ENCODE data around the gene TCEANC2.
"Not testable (repeated sequence)": the region's sequence is repeated elsewhere in the genome, so short reads cannot be mapped to it uniquely, and the experiment has no call there.

The TCEANC2 gene

DNA sequence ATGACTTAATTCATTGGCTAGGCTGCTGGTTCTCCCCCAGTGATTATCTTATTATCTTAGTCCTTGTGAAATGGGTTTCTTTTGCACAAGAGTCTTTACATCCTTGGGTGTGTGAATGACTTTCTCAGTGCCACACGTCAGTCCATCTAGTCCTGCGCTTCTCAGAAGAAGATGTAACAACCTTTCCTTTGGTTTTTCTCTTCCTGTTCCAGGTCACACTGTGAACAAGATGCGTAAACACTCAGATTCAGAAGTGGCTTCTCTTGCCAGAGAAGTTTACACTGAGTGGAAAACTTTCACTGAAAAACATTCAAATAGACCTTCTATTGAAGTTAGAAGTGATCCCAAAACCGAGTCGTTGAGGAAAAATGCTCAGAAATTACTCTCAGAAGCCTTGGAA, 35.0 kb downstream of the TCEANC2 start:
- H3K27ac ChIP-seq (ENCODE audit: low read depth, low read length, severe bottlenecking), result no peak overlapping the region
- no peaks in the 10 kb centered on the region for H3K4me1 ChIP-seq (ENCODE audit: control insufficient read depth, insufficient read depth, low read length, poor library complexity, severe bottlenecking)
- H3K36me3 ChIP-seq (ENCODE audit: control insufficient read depth, insufficient read depth, low read length), result no peaks in the 10 kb centered on the region
- WGBS, 2 experiments (ENCODE audit: insufficient coverage in 2 of 2), result 94 to 96% methylated on average over 3 to 5 of the region's 5 CpGs
- no peaks in the 10 kb centered on the region for H3K9me3 ChIP-seq (ENCODE audit: control insufficient read depth, low read length)
- no peak overlapping the region for H3K4me3 ChIP-seq (ENCODE audit: extremely low read depth, insufficient read depth, low read length, poor library complexity, severe bottlenecking)

DNA sequence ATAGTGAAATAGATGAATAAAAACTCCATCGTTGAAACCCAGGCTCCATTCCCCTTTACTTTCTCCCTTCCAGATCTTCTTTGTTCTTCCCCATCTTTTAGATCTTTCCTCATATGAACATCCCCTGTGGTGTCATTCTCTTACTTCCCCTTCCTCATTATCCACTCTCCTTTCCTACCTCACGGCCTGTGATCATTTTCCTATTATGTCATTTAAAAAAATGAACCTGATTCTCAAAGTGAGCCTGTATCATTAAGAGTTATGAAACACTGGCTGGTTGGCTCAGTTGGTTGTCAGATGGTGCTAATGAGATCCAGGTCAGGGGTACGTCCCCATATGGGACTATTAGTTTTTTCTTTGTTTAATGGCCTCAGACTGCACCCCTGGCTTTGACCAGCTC, 38.3 kb downstream of the TCEANC2 start:
- Histone ChIP-seq H3K9me3 (ENCODE audit: control insufficient read depth, low read length) (no peaks in the 10 kb centered on the region), H3K4me1 (ENCODE audit: control insufficient read depth, insufficient read depth, low read length, poor library complexity, severe bottlenecking) (no peaks in the 10 kb centered on the region), H3K27ac (ENCODE audit: low read depth, low read length, severe bottlenecking) (no peak overlapping the region), H3K4me3 (ENCODE audit: extremely low read depth, insufficient read depth, low read length, poor library complexity, severe bottlenecking) (no peak overlapping the region), H3K36me3 (ENCODE audit: control insufficient read depth, insufficient read depth, low read length) (no peaks in the 10 kb centered on the region)
- WGBS, 2 experiments (ENCODE audit: insufficient coverage in 2 of 2), result 80 to 100% methylated on average over 1 of the region's 3 CpGs

DNA sequence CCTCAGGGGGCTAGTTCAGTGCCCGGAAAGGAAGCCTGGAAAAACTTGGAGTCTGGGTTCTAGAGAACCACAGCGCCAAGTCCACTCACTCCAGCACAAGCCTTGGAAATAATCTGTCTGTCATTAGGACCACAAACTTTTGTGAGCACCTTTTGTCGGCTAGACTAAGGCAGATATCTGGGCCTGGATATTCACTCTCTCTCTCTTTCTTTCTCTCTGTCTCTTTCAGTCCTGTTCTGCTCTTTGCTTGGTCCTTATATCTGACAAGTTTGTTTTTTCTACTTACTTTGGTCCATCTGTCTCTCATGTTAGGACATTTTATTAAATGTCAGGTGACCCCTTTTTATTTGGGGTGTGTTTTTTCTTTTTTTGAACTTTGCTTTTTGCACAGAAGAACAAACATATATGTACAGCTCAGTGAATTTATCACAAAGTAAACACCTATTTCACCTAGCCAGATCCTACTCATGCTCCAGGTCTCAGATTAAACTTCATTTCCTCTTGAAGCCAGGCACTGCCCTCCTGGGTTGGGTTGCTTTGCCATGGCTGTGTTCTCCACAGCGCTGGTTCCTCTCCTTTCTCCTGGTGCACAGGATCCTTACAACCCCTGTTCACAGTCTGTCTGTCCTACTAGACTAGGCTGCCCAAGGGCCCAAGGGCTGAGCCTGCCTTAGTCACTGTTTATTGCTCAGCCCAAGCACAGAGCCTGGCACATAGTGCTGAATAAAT, 40.8 kb downstream of the TCEANC2 start:
- H3K27ac ChIP-seq (ENCODE audit: low read depth, low read length, severe bottlenecking), result no peak overlapping the region
- no peak overlapping the region for H3K4me3 ChIP-seq (ENCODE audit: extremely low read depth, insufficient read depth, low read length, poor library complexity, severe bottlenecking)
- H3K36me3 ChIP-seq (ENCODE audit: control insufficient read depth, insufficient read depth, low read length), result peaks cover 6% of the 10 kb centered on the region
- 89 to 91% methylated on average over 2 to 4 of the region's 4 CpGs for WGBS, 2 experiments (ENCODE audit: insufficient coverage in 2 of 2)
- H3K9me3 ChIP-seq (ENCODE audit: control insufficient read depth, low read length), result no peaks in the 10 kb centered on the region
- H3K4me1 ChIP-seq (ENCODE audit: control insufficient read depth, insufficient read depth, low read length, poor library complexity, severe bottlenecking), result peaks cover 5% of the 10 kb centered on the region

DNA sequence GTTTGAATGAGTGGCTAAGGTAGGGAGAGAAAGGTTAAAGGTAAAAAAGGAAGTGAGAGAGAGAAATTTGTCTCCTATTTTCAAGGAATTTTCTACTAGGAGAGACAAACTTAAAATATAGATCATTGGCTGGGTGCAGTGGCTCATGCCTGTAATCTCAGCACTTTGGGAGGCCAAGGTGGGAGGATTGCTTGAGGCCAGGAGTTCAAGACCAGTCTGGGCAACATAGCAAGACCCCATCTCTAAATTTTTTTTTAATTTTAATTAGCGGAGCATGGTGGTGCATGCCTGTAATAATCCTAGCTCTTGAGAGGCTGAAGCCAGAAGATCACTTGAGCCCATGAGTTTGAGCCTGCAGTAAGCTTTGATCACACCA, 41.3 kb downstream of the TCEANC2 start:
- H3K4me1 ChIP-seq (ENCODE audit: control insufficient read depth, insufficient read depth, low read length, poor library complexity, severe bottlenecking); H3K36me3 ChIP-seq (ENCODE audit: control insufficient read depth, insufficient read depth, low read length); H3K27ac ChIP-seq (ENCODE audit: low read depth, low read length, severe bottlenecking); H3K4me3 ChIP-seq (ENCODE audit: extremely low read depth, insufficient read depth, low read length, poor library complexity, severe bottlenecking); H3K9me3 ChIP-seq (ENCODE audit: control insufficient read depth, low read length): not testable (repeated sequence)
- WGBS, 2 experiments (ENCODE audit: insufficient coverage in 2 of 2), result no CpG with 5 or more reads among the region's 1 CpG

DNA sequence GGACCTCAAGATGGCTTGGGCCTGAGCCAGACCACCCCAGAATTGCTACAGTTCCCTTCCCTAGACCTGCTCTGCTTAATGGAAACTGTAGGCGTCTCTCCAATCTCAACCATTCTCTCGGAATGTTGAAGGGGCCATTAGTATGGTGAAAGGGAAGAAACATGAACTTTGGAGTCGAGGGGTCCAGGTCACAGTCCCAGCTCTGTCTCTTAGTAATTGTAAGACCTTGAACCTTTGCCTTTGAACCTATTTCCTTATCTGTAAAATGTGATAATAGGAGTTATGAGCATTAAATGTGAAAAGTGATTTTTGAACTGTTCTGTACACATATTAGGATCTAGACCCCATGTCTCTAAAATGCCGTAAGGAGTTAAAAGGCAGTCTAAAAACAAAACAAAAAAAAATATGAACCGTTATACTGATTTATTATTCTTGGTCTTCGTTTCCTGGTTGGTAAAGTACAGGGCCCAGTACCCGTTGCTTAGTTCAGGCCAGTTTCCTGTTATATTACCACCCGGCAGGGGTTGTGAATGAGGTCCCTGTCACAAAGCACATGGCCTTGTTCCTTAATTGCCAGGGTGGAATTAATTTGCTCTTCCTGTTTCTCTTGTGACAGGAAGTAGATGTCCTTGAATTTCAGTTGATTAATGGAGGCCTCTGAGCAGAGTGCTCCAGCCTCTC, 42.3 kb downstream of the TCEANC2 start:
- Histone ChIP-seq H3K4me1 (ENCODE audit: control insufficient read depth, insufficient read depth, low read length, poor library complexity, severe bottlenecking) (peaks cover 5% of the 10 kb centered on the region), H3K4me3 (ENCODE audit: extremely low read depth, insufficient read depth, low read length, poor library complexity, severe bottlenecking) (no peak overlapping the region), H3K27ac (ENCODE audit: low read depth, low read length, severe bottlenecking) (no peak overlapping the region), H3K9me3 (ENCODE audit: control insufficient read depth, low read length) (no peaks in the 10 kb centered on the region), H3K36me3 (ENCODE audit: control insufficient read depth, insufficient read depth, low read length) (peaks cover 6% of the 10 kb centered on the region)
- WGBS, 2 experiments (ENCODE audit: insufficient coverage in 2 of 2), result 80 to 86% methylated on average over 3 to 7 of the region's 8 CpGs

DNA sequence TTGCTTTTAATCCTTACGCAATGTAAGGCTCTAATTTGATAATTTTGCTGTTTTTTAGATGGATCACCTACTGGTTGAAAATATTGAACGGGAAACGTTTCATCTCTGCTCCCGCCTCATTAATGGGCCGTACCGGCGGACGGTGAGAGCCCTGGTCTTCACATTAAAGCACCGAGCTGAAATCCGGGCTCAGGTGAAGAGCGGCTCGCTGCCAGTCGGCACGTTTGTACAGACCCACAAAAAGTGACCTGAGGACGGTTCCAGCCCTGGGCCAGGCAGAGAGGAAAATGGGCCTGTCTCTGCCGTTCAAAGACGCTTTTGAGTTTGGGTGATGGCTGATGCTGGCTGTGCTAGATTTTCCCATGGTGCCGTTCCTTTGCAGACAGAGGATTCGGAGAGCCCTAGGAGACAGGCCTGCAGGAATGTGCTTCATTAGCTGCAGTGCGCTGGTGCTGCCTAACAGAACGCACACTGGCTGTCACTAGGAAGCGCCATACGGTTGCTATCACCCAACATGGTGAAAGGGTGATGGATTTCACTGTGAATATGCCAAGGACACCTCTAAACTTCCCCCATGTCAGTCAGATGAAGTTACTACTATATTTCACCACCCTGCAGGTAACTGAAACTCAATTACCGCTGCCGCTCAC, 42.9 kb downstream of the TCEANC2 start:
- H3K36me3 ChIP-seq (ENCODE audit: control insufficient read depth, insufficient read depth, low read length), result peaks cover 6% of the 10 kb centered on the region
- peaks cover 5% of the 10 kb centered on the region for H3K4me1 ChIP-seq (ENCODE audit: control insufficient read depth, insufficient read depth, low read length, poor library complexity, severe bottlenecking)
- H3K27ac ChIP-seq (ENCODE audit: low read depth, low read length, severe bottlenecking), result no peak overlapping the region
- no peak overlapping the region for H3K4me3 ChIP-seq (ENCODE audit: extremely low read depth, insufficient read depth, low read length, poor library complexity, severe bottlenecking)
- WGBS, 2 experiments (ENCODE audit: insufficient coverage in 2 of 2), result 92 to 93% methylated on average over 19 to 21 of the region's 25 CpGs
- no peaks in the 10 kb centered on the region for H3K9me3 ChIP-seq (ENCODE audit: control insufficient read depth, low read length)

DNA sequence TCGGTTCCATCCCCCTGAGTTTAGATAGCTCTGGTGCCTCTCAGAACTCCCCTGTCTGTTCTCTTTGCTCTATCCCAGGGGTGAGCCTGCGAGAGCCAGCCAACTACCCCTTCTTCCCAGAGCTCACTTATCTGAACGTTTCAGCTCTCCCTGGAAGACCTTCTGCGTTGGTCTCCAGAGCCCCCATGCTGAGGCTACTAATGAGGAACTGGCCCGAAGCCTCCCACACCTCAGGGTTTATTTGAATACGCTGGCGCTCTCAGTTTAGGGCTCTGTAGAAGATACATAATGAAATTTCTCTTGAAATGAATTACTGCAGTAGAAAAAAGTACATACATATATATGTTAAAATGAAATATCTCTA, 43.5 kb downstream of the TCEANC2 start:
- peaks cover 6% of the 10 kb centered on the region for H3K36me3 ChIP-seq (ENCODE audit: control insufficient read depth, insufficient read depth, low read length)
- H3K4me1 ChIP-seq (ENCODE audit: control insufficient read depth, insufficient read depth, low read length, poor library complexity, severe bottlenecking), result peaks cover 5% of the 10 kb centered on the region
- no peaks in the 10 kb centered on the region for H3K9me3 ChIP-seq (ENCODE audit: control insufficient read depth, low read length)
- no peak overlapping the region for H3K27ac ChIP-seq (ENCODE audit: low read depth, low read length, severe bottlenecking)
- no peak overlapping the region for H3K4me3 ChIP-seq (ENCODE audit: extremely low read depth, insufficient read depth, low read length, poor library complexity, severe bottlenecking)
- 48 to 65% methylated on average over 2 to 3 of the region's 7 CpGs for WGBS, 2 experiments (ENCODE audit: insufficient coverage in 2 of 2)

DNA sequence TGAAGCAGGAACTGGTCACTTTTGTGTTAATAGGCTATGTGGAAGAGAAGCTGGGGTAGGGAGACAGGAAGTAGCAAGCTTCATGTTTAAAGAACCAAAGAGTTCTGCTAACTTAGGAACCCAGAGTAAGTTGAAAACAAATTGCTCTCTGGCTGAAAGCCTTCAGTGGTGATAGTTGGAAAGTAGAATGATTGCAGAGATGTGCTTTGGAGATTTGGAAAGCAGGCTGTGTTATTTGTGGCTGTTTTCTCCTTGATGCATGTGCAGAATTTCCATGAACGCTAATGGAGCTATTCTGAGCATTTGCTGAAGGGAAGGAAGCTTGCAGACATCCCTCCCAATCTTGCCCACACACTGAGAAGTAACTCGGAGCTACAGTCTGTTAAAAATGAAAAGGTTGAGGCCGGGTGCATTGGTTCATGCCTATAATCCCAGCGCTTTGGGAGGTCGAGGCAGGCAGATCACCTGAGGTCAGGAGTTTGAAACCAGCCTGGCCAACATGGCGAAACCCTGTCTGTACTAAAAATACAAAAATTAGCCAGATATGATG, 45.7 kb downstream of the TCEANC2 start:
- peaks cover 5% of the 10 kb centered on the region for H3K4me1 ChIP-seq (ENCODE audit: control insufficient read depth, insufficient read depth, low read length, poor library complexity, severe bottlenecking)
- H3K27ac ChIP-seq (ENCODE audit: low read depth, low read length, severe bottlenecking), result no peak overlapping the region
- WGBS, 2 experiments (ENCODE audit: insufficient coverage in 2 of 2), result 94 to 98% methylated on average over 5 to 6 of the region's 6 CpGs
- H3K4me3 ChIP-seq (ENCODE audit: extremely low read depth, insufficient read depth, low read length, poor library complexity, severe bottlenecking), result no peak overlapping the region
- no peaks in the 10 kb centered on the region for H3K9me3 ChIP-seq (ENCODE audit: control insufficient read depth, low read length)
- peaks cover 6% of the 10 kb centered on the region for H3K36me3 ChIP-seq (ENCODE audit: control insufficient read depth, insufficient read depth, low read length)

DNA sequence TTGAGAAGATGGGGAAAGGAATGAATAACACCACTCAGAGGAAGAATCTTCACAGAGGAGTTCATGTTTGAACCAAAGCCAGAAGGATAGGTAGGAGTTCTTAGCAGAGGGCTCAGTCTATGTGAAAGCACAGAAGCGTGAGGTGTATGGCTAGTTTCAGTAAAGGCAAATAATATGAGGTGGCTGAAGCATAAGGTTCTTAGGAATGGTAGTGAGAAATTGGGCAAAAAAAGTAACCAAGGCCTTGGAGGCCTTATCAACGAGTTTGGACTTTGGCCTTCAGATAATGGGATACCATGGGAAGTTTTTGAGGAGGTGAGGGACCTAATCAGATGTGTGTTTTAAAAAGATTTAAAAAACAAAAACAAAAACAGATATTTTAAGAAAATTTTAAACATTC, 47.1 kb downstream of the TCEANC2 start:
- Histone ChIP-seq H3K36me3 (ENCODE audit: control insufficient read depth, insufficient read depth, low read length) (peaks cover 6% of the 10 kb centered on the region), H3K9me3 (ENCODE audit: control insufficient read depth, low read length) (no peaks in the 10 kb centered on the region), H3K27ac (ENCODE audit: low read depth, low read length, severe bottlenecking) (no peak overlapping the region), H3K4me1 (ENCODE audit: control insufficient read depth, insufficient read depth, low read length, poor library complexity, severe bottlenecking) (peaks cover 10% of the 10 kb centered on the region), H3K4me3 (ENCODE audit: extremely low read depth, insufficient read depth, low read length, poor library complexity, severe bottlenecking) (no peak overlapping the region)
- 0 to 8% methylated on average over 1 of the region's 2 CpGs for WGBS, 2 experiments (ENCODE audit: insufficient coverage in 2 of 2)

DNA sequence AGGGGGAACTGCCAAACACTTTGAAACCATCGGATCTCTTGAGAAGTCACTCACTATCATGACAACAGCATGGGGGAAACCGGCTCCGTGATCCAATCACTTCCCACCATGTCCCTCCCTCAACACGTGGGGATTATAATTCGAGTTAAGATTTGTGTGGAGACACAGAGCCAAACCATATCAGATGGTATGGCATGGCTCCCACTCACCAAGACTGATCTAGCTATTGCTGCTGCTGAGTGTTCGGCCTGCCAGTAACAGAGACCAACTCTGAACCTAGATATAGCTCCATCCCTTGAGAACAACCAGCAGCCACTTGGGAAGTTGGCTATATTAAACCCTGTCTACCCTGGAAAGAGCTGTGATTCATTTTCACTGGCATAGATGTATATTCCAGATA, 50.0 kb downstream of the TCEANC2 start:
- no peak overlapping the region for H3K27ac ChIP-seq (ENCODE audit: low read depth, low read length, severe bottlenecking)
- H3K4me1 ChIP-seq (ENCODE audit: control insufficient read depth, insufficient read depth, low read length, poor library complexity, severe bottlenecking), result peaks cover 5% of the 10 kb centered on the region
- no peaks in the 10 kb centered on the region for H3K9me3 ChIP-seq (ENCODE audit: control insufficient read depth, low read length)
- H3K4me3 ChIP-seq (ENCODE audit: extremely low read depth, insufficient read depth, low read length, poor library complexity, severe bottlenecking), result no peak overlapping the region
- no peaks in the 10 kb centered on the region for H3K36me3 ChIP-seq (ENCODE audit: control insufficient read depth, insufficient read depth, low read length)
- 80 to 93% methylated on average over 3 to 6 of the region's 6 CpGs for WGBS, 2 experiments (ENCODE audit: insufficient coverage in 2 of 2)

DNA sequence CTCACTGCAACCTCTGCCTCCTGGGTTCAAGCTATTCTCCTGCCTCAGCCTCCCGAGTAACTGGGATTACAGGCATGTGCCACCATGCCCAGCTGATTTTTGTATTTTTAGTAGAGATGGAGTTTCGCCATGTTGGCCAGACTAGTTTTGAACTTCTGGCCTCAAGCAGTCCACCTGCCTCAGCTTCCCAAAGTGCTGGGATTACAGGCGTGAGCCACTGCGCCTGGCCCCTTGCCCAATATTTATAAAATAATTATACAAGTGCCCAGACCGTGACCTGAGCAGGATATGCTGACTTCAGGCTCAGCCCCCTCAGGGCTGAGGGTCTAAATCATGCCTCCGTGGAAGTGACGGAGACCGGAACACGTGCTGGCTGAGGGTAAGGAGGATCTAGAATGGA, 51.2 kb downstream of the TCEANC2 start:
- not testable (repeated sequence) for H3K27ac ChIP-seq (ENCODE audit: low read depth, low read length, severe bottlenecking); H3K9me3 ChIP-seq (ENCODE audit: control insufficient read depth, low read length); H3K4me1 ChIP-seq (ENCODE audit: control insufficient read depth, insufficient read depth, low read length, poor library complexity, severe bottlenecking); H3K36me3 ChIP-seq (ENCODE audit: control insufficient read depth, insufficient read depth, low read length); H3K4me3 ChIP-seq (ENCODE audit: extremely low read depth, insufficient read depth, low read length, poor library complexity, severe bottlenecking)
- 95 to 100% methylated on average over 3 to 7 of the region's 9 CpGs for WGBS, 2 experiments (ENCODE audit: insufficient coverage in 2 of 2)

Measured in mesodermal cell (in vitro differentiated cells).